ENCODE measurements around the gene ALPK1.

DNA sequence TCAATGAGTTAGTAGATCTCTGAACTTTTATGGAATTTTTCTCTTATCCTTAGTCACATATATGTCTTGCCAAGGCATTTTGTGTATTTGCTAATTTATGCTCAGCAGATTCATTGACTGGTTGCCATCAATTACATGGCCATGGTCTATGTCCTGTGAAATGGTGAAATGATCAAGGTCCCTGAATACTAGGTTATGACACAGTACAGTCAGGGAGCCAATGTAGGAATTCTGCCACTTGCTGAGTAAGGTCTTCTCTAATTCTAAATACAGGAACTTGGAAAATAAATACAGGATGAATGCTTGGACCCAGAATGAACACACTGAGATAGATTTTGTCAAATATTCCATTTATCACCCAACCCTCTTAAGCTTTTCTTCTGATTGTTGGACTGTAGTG, 35.2 kb downstream of the ALPK1 start:
- TF ChIP-seq CTCF (IDR thresholded peaks at IDR 0.05) (no peak), EZH2 (IDR thresholded peaks at IDR 0.05; ENCODE audit: borderline replicate concordance, insufficient read depth, low read depth, low read length, poor library complexity, severe bottlenecking) (no peak)
